ENCODE results near the gene STK40. TPM values are rescaled to one million over a fixed set of nuclear protein-coding genes. Genes with fewer than 3 reads are reported as not detected.

STK40 gene
- total and polyA plus RNA-seq, 8 donors, result 14.0 to 57.4 (median 28.4) TPM

- no peaks in the 10 kb centered on the region for H3K27me3 ChIP-seq
- peaks cover 22 to 70% (median 53%) of the 10 kb centered on the region in 4 donors for H3K4me1 ChIP-seq
- 88 to 92% (median 90%) methylated on average over 4 of the region's 4 CpGs for WGBS, 5 donors
- intact Hi-C loops (cut with DNase I; ENCODE audit: low total_unique reads), result no loop called here
- no peak for TF ChIP-seq CTCF (IDR thresholded peaks at IDR 0.05)
- no peak for TF ChIP-seq EP300 (IDR thresholded peaks at IDR 0.05)
- no peak for TF ChIP-seq POLR2A (IDR thresholded peaks at IDR 0.05)
- TF ChIP-seq POLR2AphosphoS5 (IDR thresholded peaks at IDR 0.05), result no peak
- no peak overlapping the region for H3K4me3 ChIP-seq
- peak overlapping the region in 1 of 5 donors; percentile 75 for H3K27ac ChIP-seq
- DNase-seq, result no peak
- no peaks in the 10 kb centered on the region for H3K9me3 ChIP-seq
- peaks cover 9 to 29% (median 18%) of the 10 kb centered on the region in 4 donors for H3K36me3 ChIP-seq
Observed at GRCh38 chr1:36367798-36368197, 17.9 kb downstream of the STK40 start.

GRCh38 chr1:36367066-36367465, 18.7 kb downstream of the STK40 start:
- H3K4me1 ChIP-seq, result peaks cover 20 to 63% (median 47%) of the 10 kb centered on the region in 4 donors
- H3K36me3 ChIP-seq, result peaks cover 16 to 37% (median 25%) of the 10 kb centered on the region in 4 donors
- H3K9me3 ChIP-seq, result no peaks in the 10 kb centered on the region
- intact Hi-C loops (cut with DNase I; ENCODE audit: low total_unique reads), result no loop called here
- WGBS, 5 donors, result 63 to 90% (median 83%) methylated on average over 5 of the region's 5 CpGs
- peak in 1 of 2 donors; percentile 43 for DNase-seq
- no peaks in the 10 kb centered on the region for H3K27me3 ChIP-seq
- peak overlapping the region in 2 of 5 donors; percentile 75 for H3K27ac ChIP-seq
- no peak overlapping the region for H3K4me3 ChIP-seq
- TF ChIP-seq POLR2A (IDR thresholded peaks at IDR 0.05) (no peak), EP300 (IDR thresholded peaks at IDR 0.05) (no peak), POLR2AphosphoS5 (IDR thresholded peaks at IDR 0.05) (no peak), CTCF (IDR thresholded peaks at IDR 0.05) (no peak)

DNA sequence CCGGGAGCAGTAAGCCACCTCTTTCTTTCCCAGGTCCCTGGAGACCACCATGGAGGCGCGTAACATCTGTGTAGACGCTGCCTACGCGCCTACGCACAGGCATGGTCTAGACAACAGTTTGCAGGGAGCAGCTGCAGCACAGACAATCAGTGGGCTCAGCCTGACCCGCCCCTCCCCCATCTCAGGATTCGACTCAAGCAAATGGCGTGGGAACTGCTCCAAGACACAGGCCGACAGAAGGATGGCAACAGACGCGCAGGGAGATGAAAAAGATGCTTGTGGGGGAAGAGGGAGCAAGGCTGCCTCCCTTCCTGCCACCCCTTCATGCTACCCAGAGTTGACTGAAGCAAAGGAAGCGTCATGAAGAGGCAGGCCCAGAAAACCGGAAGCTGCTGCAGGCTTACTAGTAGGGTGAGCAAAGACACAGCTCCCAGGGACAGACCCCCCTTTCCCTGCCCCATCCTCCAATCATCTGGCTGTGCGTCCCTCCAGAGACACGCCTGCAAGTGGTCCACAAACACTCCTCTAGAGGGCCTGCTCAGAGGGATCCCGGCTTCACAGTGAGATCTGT, 19.5 kb downstream of the STK40 start:
- H3K27me3 ChIP-seq, result no peaks in the 10 kb centered on the region
- H3K9me3 ChIP-seq, result no peaks in the 10 kb centered on the region
- peak in 1 of 2 donors; percentile 90 for DNase-seq
- no peak overlapping the region for H3K4me3 ChIP-seq
- TF ChIP-seq CTCF (IDR thresholded peaks at IDR 0.05) (no peak), POLR2AphosphoS5 (IDR thresholded peaks at IDR 0.05) (no peak), POLR2A (IDR thresholded peaks at IDR 0.05) (no peak), EP300 (IDR thresholded peaks at IDR 0.05) (no peak)
- intact Hi-C loops (cut with DNase I; ENCODE audit: low total_unique reads), result no loop called here
- peaks cover 17 to 45% (median 34%) of the 10 kb centered on the region in 4 donors for H3K36me3 ChIP-seq
- peak overlapping the region in 4 of 5 donors; percentile 46 to 75 (median 61) for H3K27ac ChIP-seq
- peaks cover 11 to 54% (median 43%) of the 10 kb centered on the region in 4 donors for H3K4me1 ChIP-seq
- WGBS, 5 donors, result 55 to 78% (median 65%) methylated on average over 18 of the region's 18 CpGs

DNA sequence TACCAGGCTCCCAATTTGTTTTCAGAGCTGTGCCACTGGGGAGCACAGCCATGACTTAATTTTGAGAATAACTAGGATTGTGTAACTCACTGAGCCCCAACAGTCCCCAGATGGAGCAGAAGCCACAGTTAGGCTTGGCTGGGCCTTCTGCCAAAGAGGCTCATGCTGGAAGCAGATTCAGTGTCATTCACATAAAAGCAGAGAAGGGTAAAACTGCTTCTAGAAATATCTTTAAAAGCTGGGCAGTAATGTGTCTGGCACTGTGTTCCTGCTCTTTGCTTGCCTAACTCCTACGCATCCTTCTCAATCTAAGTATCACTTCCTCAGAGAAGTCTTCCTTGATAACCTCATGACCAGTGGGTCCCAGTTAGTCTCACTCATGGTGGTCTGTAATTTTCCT, 20.3 kb downstream of the STK40 start:
- no peaks in the 10 kb centered on the region for H3K9me3 ChIP-seq
- no peak for TF ChIP-seq CTCF (IDR thresholded peaks at IDR 0.05)
- no peak for TF ChIP-seq POLR2AphosphoS5 (IDR thresholded peaks at IDR 0.05)
- H3K4me1 ChIP-seq, result peaks cover 11 to 49% (median 41%) of the 10 kb centered on the region in 4 donors
- peaks cover 17 to 52% (median 39%) of the 10 kb centered on the region in 4 donors for H3K36me3 ChIP-seq
- H3K27me3 ChIP-seq, result no peaks in the 10 kb centered on the region
- peak in 1 of 2 donors; percentile 42 for DNase-seq
- intact Hi-C loops (cut with DNase I; ENCODE audit: low total_unique reads), result no loop called here
- 50 to 93% (median 78%) methylated on average over 1 of the region's 1 CpG for WGBS, 5 donors
- peak overlapping the region in 3 of 5 donors; percentile 46 to 75 (median 75) for H3K27ac ChIP-seq
- H3K4me3 ChIP-seq, result no peak overlapping the region
